NCI-H187 (cell line): Measurements from ENCODE around the gene TPD52L3.

Experiments
- DNase-seq, 2 experiments: peaks; one replicate each; lab custom pipeline; 2025; lab: John Stamatoyannopoulos, UW

TPD52L3 gene

GRCh38 chr9:6328103-6328502, at the start of gene TPD52L3:
TPD52L3 (plus strand) TSS chr9:6328375; CDS start chr9:6328596, 221 bp downstream.
- no peak for DNase-seq

- DNase-seq, result no peak
Observed at GRCh38 chr9:6301858-6302257, 26.3 kb upstream of the TPD52L3 start.

- DNase-seq, result no peak
Observed at GRCh38 chr9:6302417-6302816, 25.8 kb upstream of the TPD52L3 start.

GRCh38 chr9:6304232-6304631, 23.9 kb upstream of the TPD52L3 start:
- no peak for DNase-seq

- no peak for DNase-seq
Observed at GRCh38 chr9:6305954-6306563, 22.1 kb upstream of the TPD52L3 start.

- DNase-seq, result no peak
Observed at GRCh38 chr9:6307551-6308096, 20.6 kb upstream of the TPD52L3 start.

- no peak for DNase-seq
Observed at GRCh38 chr9:6330958-6331634, 2.9 kb downstream of the TPD52L3 start.

- DNase-seq, result no peak
Observed at GRCh38 chr9:6334305-6334704, 6.1 kb downstream of the TPD52L3 start.

GRCh38 chr9:6348766-6349165, 20.6 kb downstream of the TPD52L3 start:
- no peak for DNase-seq

- DNase-seq, result no peak
Observed at GRCh38 chr9:6351737-6352136, 23.6 kb downstream of the TPD52L3 start.

GRCh38 chr9:6354072-6354686, 26.0 kb downstream of the TPD52L3 start:
- peak in 1 of 2 experiments; percentile 13 for DNase-seq

GRCh38 chr9:6355728-6356127, 27.6 kb downstream of the TPD52L3 start:
- no peak for DNase-seq

GRCh38 chr9:6356441-6356840, 28.3 kb downstream of the TPD52L3 start:
- no peak for DNase-seq

GRCh38 chr9:6356904-6357303, 28.7 kb downstream of the TPD52L3 start:
- no peak for DNase-seq

- DNase-seq, result no peak
Observed at GRCh38 chr9:6367128-6367890, 39.1 kb downstream of the TPD52L3 start.

GRCh38 chr9:6368831-6369230, 40.7 kb downstream of the TPD52L3 start:
- DNase-seq, result no peak
